H1 (cell line): Measurements from ENCODE around the gene EVA1C. TPM values are rescaled to one million over a fixed set of nuclear protein-coding genes. Genes with fewer than 3 reads are reported as not detected.

ENCODE experiments used
- CTCF ChIA-PET: fragments of 300-600 bp; sonication (Branson Sonifier 250); formaldehyde crosslinking; loops from one replicate; lab custom pipeline; 2021; ENCODE audit not compliant: partially characterized antibody; lab: Charles Lee
- POLR2A ChIA-PET: fragments of 300-600 bp; sonication (Branson Sonifier 250); formaldehyde crosslinking; loops from one replicate; lab custom pipeline; 2021; ENCODE audit warnings: inconsistent platforms; ENCODE audit not compliant: partially characterized antibody; lab: Charles Lee
- DNase-seq, 2 experiments: peaks; one replicate each; pipeline versions ENCODE4 v3.0.0 to v3.0.0-alpha.2; 2010 to 2022; ENCODE audit warnings: low spot score in 2 of 2, low read depth in 1 of 2, mixed read lengths in 1 of 2
- FAIRE-seq: peaks from 2 replicates; lab custom pipeline; 2011; peaks lifted over from hg19 to GRCh38; lab: Jason Lieb, UNC
- H2AFZ ChIP-seq: 2 replicates; pipeline ENCODE4 v1.8.1; 2012; ENCODE audit warnings: low read length, inconsistent platforms
- H2AK5ac ChIP-seq: 2 replicates; pipeline ENCODE4 v1.6.1; 2013; ENCODE audit warnings: low read depth, low read length
- H2BK120ac ChIP-seq: replicated peaks from 2 replicates; pipeline ENCODE3; 2013; ENCODE audit warnings: low read depth, low read length, inconsistent platforms
- H2BK12ac ChIP-seq: 2 replicates; pipeline ENCODE4 v1.6.1; 2013; ENCODE audit warnings: low read depth, low read length
- H2BK15ac ChIP-seq: 2 replicates; pipeline ENCODE4 v1.6.1; 2013; ENCODE audit warnings: low read length
- H2BK20ac ChIP-seq: 2 replicates; pipeline ENCODE4 v1.6.1; 2013; ENCODE audit warnings: low read length
- H2BK5ac ChIP-seq: 2 replicates; pipeline ENCODE4 v1.6.1; 2013; ENCODE audit warnings: low read depth, low read length
- H3K14ac ChIP-seq: 2 replicates; pipeline ENCODE4 v1.6.1; 2013; ENCODE audit warnings: inconsistent platforms; ENCODE audit not compliant: insufficient read length
- H3K18ac ChIP-seq: 2 replicates; pipeline ENCODE4 v1.6.1; 2013; ENCODE audit warnings: low read length; ENCODE audit errors: extremely low read depth
- H3K23ac ChIP-seq: 2 replicates; pipeline ENCODE4 v1.6.1; 2013; ENCODE audit warnings: inconsistent platforms; ENCODE audit not compliant: insufficient read length
- H3K23me2 ChIP-seq: 2 replicates; pipeline ENCODE4 v1.6.1; 2013; ENCODE audit warnings: low read depth, low read length
- H3K27ac ChIP-seq: 2 replicates; pipeline ENCODE4 v1.6.1; 2011; ENCODE audit warnings: low read depth, low read length, inconsistent platforms
- H3K27me3 ChIP-seq, 4 experiments: replicated peaks in 1 of 4; 1 replicate in 1 of 4; 2 replicates in 3 of 4; pipeline versions ENCODE4 v1.6.1 to v1.8.1; 2011 to 2013; ENCODE audit warnings: low read length in 3 of 4, mild to moderate bottlenecking in 3 of 4, inconsistent platforms in 2 of 4, mixed read lengths in 2 of 4, moderate library complexity in 1 of 4; ENCODE audit not compliant: control insufficient read depth in 3 of 4, insufficient read depth in 3 of 4; ENCODE audit errors: extremely low read depth in 1 of 4
- H3K36me3 ChIP-seq, 4 experiments: 2 replicates each; pipeline versions ENCODE4 v1.6.1 to v1.8.1; 2011 to 2013; ENCODE audit warnings: mild to moderate bottlenecking in 4 of 4, low read length in 3 of 4, moderate library complexity in 2 of 4, control low read depth in 1 of 4, inconsistent platforms in 1 of 4; ENCODE audit not compliant: insufficient read depth in 4 of 4, control insufficient read depth in 2 of 4
- H3K4ac ChIP-seq: replicated peaks from 2 replicates; pipeline ENCODE3; 2013; ENCODE audit warnings: low read length, low read depth, mixed read lengths, inconsistent platforms; ENCODE audit not compliant: insufficient read length
- H3K4me1 ChIP-seq, 4 experiments: replicated peaks in 1 of 4; 1 replicate in 1 of 4; 2 replicates in 3 of 4; pipeline versions ENCODE4 v1.6.1 to v1.8.1; 2011 to 2013; ENCODE audit warnings: low read length in 3 of 4, inconsistent platforms in 2 of 4, mixed read lengths in 1 of 4; ENCODE audit not compliant: insufficient read depth in 4 of 4, control insufficient read depth in 3 of 4
- H3K4me2 ChIP-seq, 2 experiments: 2 replicates each; pipeline versions ENCODE4 v1.6.1 to v1.8.1; 2011 to 2013; ENCODE audit warnings: low read depth in 2 of 2, low read length in 2 of 2, control low read depth in 1 of 2, inconsistent platforms in 1 of 2, mild to moderate bottlenecking in 1 of 2; ENCODE audit not compliant: insufficient read depth in 1 of 2
- H3K4me3 ChIP-seq, 4 experiments: fragments of 200-600, 300-600 bp in 1 of 4; sonication (generic), shearing (Covaris generic), sonication (Bioruptor Twin) in 1 of 4; 2 replicates each; pipeline versions ENCODE4 v1.5.1 to v1.8.1; 2011 to 2016; ENCODE audit warnings: low read length in 4 of 4, low read depth in 3 of 4, control low read depth in 2 of 4, inconsistent platforms in 2 of 4, mild to moderate bottlenecking in 2 of 4, mixed read lengths in 1 of 4, moderate library complexity in 1 of 4; ENCODE audit not compliant: insufficient read depth in 2 of 4; ENCODE audit errors: extremely low read depth in 1 of 4
- H3K56ac ChIP-seq: replicated peaks from 2 replicates; pipeline ENCODE3; 2013; ENCODE audit warnings: low read depth, mild to moderate bottlenecking, mixed read lengths, low read length, inconsistent platforms; ENCODE audit not compliant: insufficient read length
- H3K79me1 ChIP-seq: 2 replicates; pipeline ENCODE4 v1.6.1; 2013; ENCODE audit warnings: low read depth, low read length, control low read depth
- H3K79me2 ChIP-seq, 2 experiments: 2 replicates each; pipeline versions ENCODE4 v1.6.1 to v1.8.1; 2012 to 2013; ENCODE audit warnings: low read length in 2 of 2, mild to moderate bottlenecking in 2 of 2, inconsistent platforms in 1 of 2; ENCODE audit not compliant: insufficient read depth in 2 of 2, control insufficient read depth in 1 of 2
- H3K9ac ChIP-seq, 4 experiments: replicated peaks in 1 of 4; 1 replicate in 1 of 4; 2 replicates in 3 of 4; pipeline versions ENCODE4 v1.6.1 to v1.8.1; 2011 to 2013; ENCODE audit warnings: low read depth in 3 of 4, low read length in 3 of 4, control low read depth in 2 of 4, mild to moderate bottlenecking in 2 of 4, moderate library complexity in 2 of 4, inconsistent platforms in 1 of 4; ENCODE audit errors: extremely low read depth in 1 of 4
- H3K9me3 ChIP-seq, 2 experiments: 2 replicates each; pipeline versions ENCODE4 v1.6.1 to v1.8.1; 2012 to 2013; ENCODE audit warnings: mild to moderate bottlenecking in 2 of 2, moderate library complexity in 2 of 2, control low read depth in 1 of 2, inconsistent platforms in 1 of 2, low read depth in 1 of 2, low read length in 1 of 2, mixed read lengths in 1 of 2; ENCODE audit not compliant: insufficient read depth in 2 of 2
- H4K20me1 ChIP-seq, 2 experiments: replicated peaks in 1 of 2; 2 replicates each; pipeline versions ENCODE3 to v1.8.1; 2011 to 2013; ENCODE audit warnings: inconsistent platforms in 2 of 2, low read length in 2 of 2, mild to moderate bottlenecking in 1 of 2; ENCODE audit not compliant: insufficient read depth in 2 of 2, control insufficient read depth in 1 of 2
- H4K5ac ChIP-seq: 2 replicates; pipeline ENCODE4 v1.6.1; 2013; ENCODE audit warnings: low read length, low read depth, mixed read lengths, inconsistent platforms; ENCODE audit not compliant: insufficient read length
- H4K8ac ChIP-seq: 2 replicates; pipeline ENCODE4 v1.8.0; 2013; ENCODE audit warnings: mild to moderate bottlenecking, moderate library complexity, low read length, inconsistent platforms; ENCODE audit not compliant: insufficient read depth; ENCODE audit errors: extremely low read depth
- H4K91ac ChIP-seq: replicated peaks from 2 replicates; pipeline ENCODE3; 2013; ENCODE audit warnings: low read length, mixed read lengths, inconsistent platforms; ENCODE audit not compliant: insufficient read length
- ASH2L ChIP-seq: fragments of 200-600, 300-600 bp; sonication (generic); IDR thresholded peaks from one replicate; pipeline ENCODE4 v1.7.1; 2017; ENCODE audit warnings: low read length
- BRCA1 ChIP-seq: IDR thresholded peaks from 2 replicates; pipeline ENCODE4 v1.6.1; 2012; ENCODE audit warnings: low read depth, low read length, improper control_type of control experiment
- EP300 ChIP-seq, 2 experiments: IDR thresholded peaks; 1 replicate in 1 of 2; 2 replicates in 1 of 2; pipeline ENCODE4 v1.6.1; 2011 to 2012; ENCODE audit warnings: low read depth in 2 of 2, low read length in 2 of 2, mild to moderate bottlenecking in 2 of 2, borderline replicate concordance in 1 of 2, inconsistent platforms in 1 of 2, moderate library complexity in 1 of 2
- FOSL1 ChIP-seq: IDR thresholded peaks from 2 replicates; pipeline ENCODE4 v1.6.1; 2011; ENCODE audit warnings: mild to moderate bottlenecking, low read depth, low read length, moderate library complexity; ENCODE audit not compliant: insufficient read depth
- NANOG ChIP-seq: IDR thresholded peaks from 2 replicates; pipeline ENCODE4 v1.6.1; 2011; ENCODE audit warnings: low read length, low read depth, mild to moderate bottlenecking, inconsistent platforms; ENCODE audit not compliant: insufficient read depth, poor library complexity, severe bottlenecking
- POU5F1 ChIP-seq: IDR thresholded peaks from 2 replicates; pipeline ENCODE4 v1.6.1; 2011; ENCODE audit warnings: low read depth, mild to moderate bottlenecking, low read length, moderate library complexity
- TCF12 ChIP-seq: IDR thresholded peaks from 2 replicates; pipeline ENCODE4 v1.6.1; 2011; ENCODE audit warnings: low read depth, mild to moderate bottlenecking, low read length
- WGBS, 2 experiments: shearing (Covaris generic) in 1 of 2; methylation state at CpG; one replicate each; pipeline versions ENCODE4 v1.1.6 to v1.1.7; 2013 to 2015; ENCODE audit warnings: low lambda C conversion rate in 2 of 2, mixed read lengths in 2 of 2, inconsistent platforms in 1 of 2, low coverage in 1 of 2, missing lambda C conversion rate in 1 of 2; ENCODE audit not compliant: insufficient replicate concordance in 2 of 2, insufficient coverage in 1 of 2, insufficient read length in 1 of 2; ENCODE audit errors: extremely low coverage in 1 of 2, missing lambda C conversion rate in 1 of 2; 5-methylcytosine and 5-hydroxymethylcytosine counted together
- polyA plus RNA-seq, 7 experiments: library from polyadenylated mRNA; depleted of rRNA in 3 of 7; stranded (reverse) in 5 of 7; unstranded in 2 of 7; fragments of >200 nt in 5 of 7; fragments of 200-250 nt in 2 of 7; gene quantifications; 1 replicate in 5 of 7; 2 replicates in 1 of 7; 4 replicates in 1 of 7; pipeline versions ENCODE4 v1.2.1 to v1.2.3, GENCODE V29; 2011 to 2013; ENCODE audit warnings: missing spikeins in 2 of 7, mixed read lengths in 2 of 7
- total RNA-seq: library from RNA; stranded (reverse); fragmentation: NEBNext Ultra II Directional; extraction: Animal tissue kit (Norgen Biotek cat#: 25700); gene quantifications from 2 replicates; pipeline ENCODE4 v1.2.1, GENCODE V29; 2021
- TF ChIP-seq, protein P1 (sequence below): IDR thresholded peaks from 2 replicates; pipeline ENCODE4 v1.6.1; 2012; ENCODE audit warnings: inconsistent platforms

Gene EVA1C
- total and polyA plus RNA-seq, 2 of the 8 experiments (the other 6 are each of a cell fraction or from before 2014, with no cell fraction given): 2.6 to 3.6 TPM

DNA sequence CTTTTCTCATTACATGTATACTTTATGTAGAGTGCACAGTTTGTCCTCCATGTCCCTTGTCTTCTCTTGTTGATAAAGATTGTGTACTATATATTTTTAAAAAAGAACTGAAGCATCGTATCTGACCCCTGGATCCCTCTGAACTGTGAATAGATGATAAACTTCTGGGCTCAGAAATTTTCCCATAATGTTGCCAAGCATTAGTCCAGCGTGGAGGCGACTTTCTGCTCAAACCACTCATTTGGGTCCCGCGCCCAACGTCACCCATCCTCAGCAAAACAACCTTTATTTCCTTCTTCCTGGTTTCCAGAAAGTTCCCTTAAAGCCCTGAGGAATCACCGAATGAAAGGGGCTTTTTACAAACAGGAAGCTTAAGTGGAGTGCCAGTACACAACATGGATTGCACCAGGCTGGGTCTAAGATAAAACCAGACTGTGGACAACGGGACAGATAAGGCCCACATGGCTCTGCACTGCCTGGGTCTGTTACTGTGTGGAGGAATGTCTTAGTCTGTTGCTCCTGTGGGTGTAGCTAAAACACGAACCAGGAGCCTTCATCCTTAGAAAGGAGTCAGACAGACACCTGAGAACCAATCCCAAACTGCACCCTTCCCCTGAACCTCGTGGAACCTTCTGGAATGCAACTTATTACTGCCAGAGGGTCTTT is 15.6 kb downstream of the EVA1C start:
- Histone ChIP-seq H3K27ac (no peak overlapping the region), H3K27me3 (no peaks in the 10 kb centered on the region), H4K91ac (no peak overlapping the region), H3K18ac (no peak overlapping the region), H3K23ac (no peak overlapping the region), H3K9ac (no peak overlapping the region), H3K4me1 (peaks cover 0 to 3% (median under 1%) of the 10 kb centered on the region in 4 experiments; a peak in 2 of 7 replicates), H2AFZ (no peak overlapping the region), H3K4me3 (no peak overlapping the region), H3K23me2 (no peaks in the 10 kb centered on the region), H2BK120ac (no peak overlapping the region), H3K79me2 (no peaks in the 10 kb centered on the region), H3K9me3 (no peaks in the 10 kb centered on the region), H4K20me1 (no peaks in the 10 kb centered on the region), H4K5ac (no peak overlapping the region), H3K4ac (no peak overlapping the region), H2BK20ac (no peak overlapping the region), H3K56ac (no peak overlapping the region), H2BK5ac (0 out of 2 replicates have a peak overlapping the region, but pooled peaks have one; percentile 5), H2BK15ac (no peak overlapping the region), H2BK12ac (no peak overlapping the region), H3K79me1 (no peaks in the 10 kb centered on the region), H3K4me2 (no peak overlapping the region), H2AK5ac (no peak overlapping the region), H3K14ac (no peak overlapping the region), H3K36me3 (no peaks in the 10 kb centered on the region), H4K8ac (no peak overlapping the region)
- no peak for FAIRE-seq
- ChIA-PET CTCF (interaction anchor here (0.6 to 2.2 kb wide), 3 partner anchors 16 to 149 kb away, joined by 3 to 7 read pairs (median 3); no protein-coding TSS in a partner anchor), POLR2A (interaction anchor here (1.0 kb wide), 1 partner anchor 17 kb away, joined by 3 read pairs; no protein-coding TSS in a partner anchor)
- WGBS, 2 experiments: 90% methylated on average over 10 of the region's 10 CpGs; no CpG with 5 or more reads in 1 of the 2 experiments
- no peak for DNase-seq
- TF ChIP-seq BRCA1: no peak
- TF ChIP-seq, protein P1, sequence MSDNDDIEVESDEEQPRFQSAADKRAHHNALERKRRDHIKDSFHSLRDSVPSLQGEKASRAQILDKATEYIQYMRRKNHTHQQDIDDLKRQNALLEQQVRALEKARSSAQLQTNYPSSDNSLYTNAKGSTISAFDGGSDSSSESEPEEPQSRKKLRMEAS: no peak
- no peak for TF ChIP-seq FOSL1
- TF ChIP-seq POU5F1: no peak
- TF ChIP-seq EP300 (IDR thresholded peaks at IDR 0.05; ENCODE audit: borderline replicate concordance in 1 of 2, low read depth in 2 of 2, low read length in 2 of 2): no peak
- no peak for TF ChIP-seq TCF12
- no peak for TF ChIP-seq NANOG
- no peak for TF ChIP-seq ASH2L
